T-helper 2 cell treated with Interferon-gamma antibody and Interleukin-4, amounts not matched to agents 5 μg/mL and 100 μg/mL, for 36 hours (primary cell): ENCODE measurements around the gene PRKAA2.

Experiments
- DNase-seq: peaks from one replicate; pipeline ENCODE4 v3.0.0; 2021; ENCODE audit warnings: low spot score
- H3K27ac Mint-ChIP-seq: one replicate; pipeline ENCODE4 v1.8.0; 2021; ENCODE audit warnings: mild to moderate bottlenecking, mixed read lengths
- H3K27me3 Mint-ChIP-seq: one replicate; pipeline ENCODE4 v1.8.0; 2021; ENCODE audit warnings: low read depth, mixed read lengths
- H3K36me3 Mint-ChIP-seq: one replicate; pipeline ENCODE4 v1.8.0; 2021; ENCODE audit warnings: low read depth, mixed read lengths
- H3K4me1 Mint-ChIP-seq: one replicate; pipeline ENCODE4 v1.8.0; 2021; ENCODE audit warnings: low read depth, mixed read lengths
- H3K4me3 Mint-ChIP-seq: one replicate; pipeline ENCODE4 v1.8.0; 2022; ENCODE audit warnings: mild to moderate bottlenecking, moderate library complexity, mixed read lengths
- H3K9me3 Mint-ChIP-seq: one replicate; pipeline ENCODE4 v1.8.0; 2021; ENCODE audit warnings: mixed read lengths

Gene PRKAA2

GRCh38 chr1:56670350-56670749 is 25.2 kb downstream of the PRKAA2 start:
- H3K27ac Mint-ChIP-seq: no peak overlapping the region
- H3K36me3 Mint-ChIP-seq: no peaks in the 10 kb centered on the region
- H3K4me1 Mint-ChIP-seq: no peaks in the 10 kb centered on the region
- no peaks in the 10 kb centered on the region for H3K27me3 Mint-ChIP-seq
- no peak for DNase-seq
- no peaks in the 10 kb centered on the region for H3K9me3 Mint-ChIP-seq
- no peak overlapping the region for H3K4me3 Mint-ChIP-seq

- no peaks in the 10 kb centered on the region for H3K4me1 Mint-ChIP-seq
- H3K27me3 Mint-ChIP-seq: no peaks in the 10 kb centered on the region
- H3K36me3 Mint-ChIP-seq: no peaks in the 10 kb centered on the region
- H3K9me3 Mint-ChIP-seq: no peaks in the 10 kb centered on the region
- no peak overlapping the region for H3K27ac Mint-ChIP-seq
- no peak overlapping the region for H3K4me3 Mint-ChIP-seq
- DNase-seq: no peak
Observed at GRCh38 chr1:56671085-56671484, 26.0 kb downstream of the PRKAA2 start.

- Mint-ChIP-seq H3K9me3 (no peaks in the 10 kb centered on the region), H3K27me3 (no peaks in the 10 kb centered on the region), H3K36me3 (no peaks in the 10 kb centered on the region), H3K27ac (no peak overlapping the region), H3K4me1 (no peaks in the 10 kb centered on the region), H3K4me3 (no peak overlapping the region)
- no peak for DNase-seq
Observed at GRCh38 chr1:56671542-56671941, 26.4 kb downstream of the PRKAA2 start.

- H3K9me3 Mint-ChIP-seq: no peaks in the 10 kb centered on the region
- H3K4me3 Mint-ChIP-seq: no peak overlapping the region
- H3K27me3 Mint-ChIP-seq: no peaks in the 10 kb centered on the region
- H3K36me3 Mint-ChIP-seq: no peaks in the 10 kb centered on the region
- H3K4me1 Mint-ChIP-seq: no peaks in the 10 kb centered on the region
- no peak for DNase-seq
- H3K27ac Mint-ChIP-seq: no peak overlapping the region
Observed at GRCh38 chr1:56672579-56672978, 27.5 kb downstream of the PRKAA2 start.

GRCh38 chr1:56675763-56676162 is 30.6 kb downstream of the PRKAA2 start:
- H3K4me1 Mint-ChIP-seq: no peaks in the 10 kb centered on the region
- no peaks in the 10 kb centered on the region for H3K9me3 Mint-ChIP-seq
- H3K4me3 Mint-ChIP-seq: no peak overlapping the region
- H3K36me3 Mint-ChIP-seq: no peaks in the 10 kb centered on the region
- H3K27me3 Mint-ChIP-seq: no peaks in the 10 kb centered on the region
- H3K27ac Mint-ChIP-seq: no peak overlapping the region
- no peak for DNase-seq

- Mint-ChIP-seq H3K4me3 (no peak overlapping the region), H3K27me3 (no peaks in the 10 kb centered on the region), H3K4me1 (no peaks in the 10 kb centered on the region), H3K36me3 (no peaks in the 10 kb centered on the region), H3K27ac (no peak overlapping the region), H3K9me3 (no peaks in the 10 kb centered on the region)
- no peak for DNase-seq
Observed at GRCh38 chr1:56676571-56677035, 31.5 kb downstream of the PRKAA2 start.

GRCh38 chr1:56683569-56683968 is 38.5 kb downstream of the PRKAA2 start:
- Mint-ChIP-seq H3K4me1 (no peaks in the 10 kb centered on the region), H3K36me3 (no peaks in the 10 kb centered on the region)
- DNase-seq: no peak

GRCh38 chr1:56686169-56686568 is 41.1 kb downstream of the PRKAA2 start:
- H3K27me3 Mint-ChIP-seq: no peaks in the 10 kb centered on the region
- no peak overlapping the region for H3K4me3 Mint-ChIP-seq
- H3K36me3 Mint-ChIP-seq: no peaks in the 10 kb centered on the region
- no peaks in the 10 kb centered on the region for H3K9me3 Mint-ChIP-seq
- no peak for DNase-seq
- no peak overlapping the region for H3K27ac Mint-ChIP-seq
- no peaks in the 10 kb centered on the region for H3K4me1 Mint-ChIP-seq

More at GRCh38 chr1:56683569-56683968, 38.5 kb downstream of the PRKAA2 start:
- Mint-ChIP-seq H3K4me3 (no peak overlapping the region), H3K27ac (no peak overlapping the region), H3K27me3 (no peaks in the 10 kb centered on the region), H3K9me3 (no peaks in the 10 kb centered on the region)

- peak; percentile 4 for DNase-seq
- Mint-ChIP-seq H3K4me3 (no peak overlapping the region), H3K9me3 (no peaks in the 10 kb centered on the region), H3K27ac (no peak overlapping the region), H3K36me3 (no peaks in the 10 kb centered on the region), H3K4me1 (no peaks in the 10 kb centered on the region), H3K27me3 (no peaks in the 10 kb centered on the region)
Observed at GRCh38 chr1:56688522-56689026, 43.5 kb downstream of the PRKAA2 start.

- no peak overlapping the region for H3K27ac Mint-ChIP-seq
- no peak overlapping the region for H3K4me3 Mint-ChIP-seq
- no peaks in the 10 kb centered on the region for H3K4me1 Mint-ChIP-seq
- no peak for DNase-seq
- H3K27me3 Mint-ChIP-seq: no peaks in the 10 kb centered on the region
- no peaks in the 10 kb centered on the region for H3K36me3 Mint-ChIP-seq
- no peaks in the 10 kb centered on the region for H3K9me3 Mint-ChIP-seq
Observed at GRCh38 chr1:56696663-56697062, 51.5 kb downstream of the PRKAA2 start.

- DNase-seq: no peak
- Mint-ChIP-seq H3K27me3 (no peaks in the 10 kb centered on the region), H3K9me3 (no peaks in the 10 kb centered on the region), H3K4me3 (no peak overlapping the region), H3K36me3 (no peaks in the 10 kb centered on the region), H3K27ac (no peak overlapping the region), H3K4me1 (no peaks in the 10 kb centered on the region)
Observed at GRCh38 chr1:56703747-56704146, 58.6 kb downstream of the PRKAA2 start.

- no peak overlapping the region for H3K27ac Mint-ChIP-seq
- no peaks in the 10 kb centered on the region for H3K36me3 Mint-ChIP-seq
- no peaks in the 10 kb centered on the region for H3K9me3 Mint-ChIP-seq
- DNase-seq: no peak
- no peaks in the 10 kb centered on the region for H3K4me1 Mint-ChIP-seq
- no peaks in the 10 kb centered on the region for H3K27me3 Mint-ChIP-seq
- no peak overlapping the region for H3K4me3 Mint-ChIP-seq
Observed at GRCh38 chr1:56707379-56707778, 62.3 kb downstream of the PRKAA2 start.

- H3K4me3 Mint-ChIP-seq: no peak overlapping the region
- H3K4me1 Mint-ChIP-seq: no peaks in the 10 kb centered on the region
- H3K27me3 Mint-ChIP-seq: peaks cover 1% of the 10 kb centered on the region
- H3K9me3 Mint-ChIP-seq: no peaks in the 10 kb centered on the region
- no peaks in the 10 kb centered on the region for H3K36me3 Mint-ChIP-seq
- H3K27ac Mint-ChIP-seq: no peak overlapping the region
- DNase-seq: no peak
Observed at GRCh38 chr1:56709269-56709880, 64.3 kb downstream of the PRKAA2 start.

- no peak overlapping the region for H3K4me3 Mint-ChIP-seq
- H3K9me3 Mint-ChIP-seq: no peaks in the 10 kb centered on the region
- DNase-seq: no peak
- H3K27ac Mint-ChIP-seq: no peak overlapping the region
- H3K36me3 Mint-ChIP-seq: no peaks in the 10 kb centered on the region
- H3K27me3 Mint-ChIP-seq: peaks cover 1% of the 10 kb centered on the region
- H3K4me1 Mint-ChIP-seq: no peaks in the 10 kb centered on the region
Observed at GRCh38 chr1:56709995-56710394, 64.9 kb downstream of the PRKAA2 start.

- Mint-ChIP-seq H3K36me3 (no peaks in the 10 kb centered on the region), H3K9me3 (no peaks in the 10 kb centered on the region), H3K4me1 (no peaks in the 10 kb centered on the region), H3K27ac (no peak overlapping the region), H3K27me3 (peaks cover 1% of the 10 kb centered on the region), H3K4me3 (no peak overlapping the region)
- DNase-seq: no peak
Observed at GRCh38 chr1:56710646-56711045, 65.5 kb downstream of the PRKAA2 start.
